Measurements from ENCODE around the gene ESF1.

Gene ESF1

DNA sequence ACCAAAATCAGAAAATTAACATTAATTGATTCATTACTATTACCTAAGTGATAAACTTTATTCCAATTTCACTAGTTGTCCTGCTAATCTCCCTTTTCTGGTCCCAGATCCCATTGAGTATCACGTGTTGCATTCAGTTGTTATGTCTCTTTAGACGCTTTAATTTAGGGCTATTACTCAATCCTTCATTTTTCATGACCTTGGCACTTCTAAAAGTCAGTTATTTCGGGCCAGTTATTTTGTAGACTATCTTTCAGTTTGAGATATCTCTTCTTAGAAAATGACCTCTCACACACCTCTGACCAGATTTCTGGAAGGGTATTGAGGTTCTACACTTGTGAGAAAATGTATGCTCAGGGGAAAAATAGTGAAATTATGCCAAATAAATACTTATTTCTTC lies 112.0 kb downstream of the ESF1 start:
- no peak for DNase-seq

DNA sequence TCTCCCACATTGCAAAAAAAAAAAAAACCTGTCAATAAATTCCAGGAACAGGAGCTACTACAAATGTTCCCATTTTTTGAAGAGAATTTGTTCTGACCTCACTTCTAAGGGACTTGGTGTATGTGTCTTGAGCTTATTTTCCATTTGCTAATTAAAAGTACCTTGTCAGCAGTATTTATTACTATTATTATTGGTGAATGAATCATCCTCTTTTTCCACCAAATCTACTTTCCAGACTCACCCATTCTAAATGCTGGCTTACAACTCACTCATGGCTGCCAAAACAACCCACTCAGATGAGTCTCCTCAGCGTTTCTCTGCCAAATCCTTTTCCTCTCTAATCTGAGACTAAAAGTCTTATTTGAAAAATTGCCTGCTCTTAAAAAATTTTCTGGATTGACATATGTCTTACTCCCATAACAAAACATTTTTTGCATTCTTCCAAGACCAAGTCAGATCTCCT lies 112.8 kb downstream of the ESF1 start:
- DNase-seq: no peak

DNA sequence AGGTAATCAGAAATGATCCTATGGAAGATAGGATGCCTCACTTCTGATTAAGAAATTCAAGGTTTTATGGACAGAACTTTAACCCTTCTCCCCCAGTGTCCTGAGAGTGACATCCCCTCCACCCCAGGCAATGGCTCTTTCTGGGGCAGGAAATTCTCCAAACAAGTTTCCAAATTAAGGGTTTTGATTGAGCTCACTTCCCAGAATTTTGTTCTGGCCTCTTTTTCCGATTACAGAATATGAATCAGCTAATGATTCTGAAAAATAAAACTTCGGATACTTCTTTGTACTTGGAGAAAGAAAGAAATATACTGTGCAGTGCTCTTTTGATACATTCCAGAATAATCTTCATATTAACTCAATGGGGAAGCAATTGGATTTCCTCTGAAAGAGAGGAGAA lies 113.2 kb downstream of the ESF1 start:
- DNase-seq: no peak

DNA sequence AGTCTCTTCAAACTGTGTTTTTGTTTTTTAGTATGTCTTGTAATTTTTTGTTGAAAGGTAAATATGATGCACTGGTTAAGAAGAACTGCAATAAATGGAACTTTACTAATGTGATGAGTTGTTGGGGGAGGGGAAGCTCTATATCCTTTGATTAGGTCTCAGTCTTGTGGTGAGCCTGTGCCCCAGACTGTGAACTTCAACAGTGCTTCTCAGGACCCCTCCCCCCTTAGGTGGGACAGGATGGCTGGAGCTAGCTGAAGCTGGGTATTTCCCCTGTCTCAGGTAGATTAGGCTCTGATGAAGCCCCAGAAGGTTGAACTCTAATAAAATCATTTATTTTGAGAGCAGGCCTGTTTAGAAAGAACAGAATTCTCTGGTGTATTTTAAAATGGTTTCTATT lies 114.6 kb downstream of the ESF1 start:
- DNase-seq: no peak

GRCh38 chr20:13665709-13666395 lies 118.9 kb downstream of the ESF1 start:
- DNase-seq: no peak

All from KG1 (cell line).